ENCODE measurements around the gene CLASRP.

Gene CLASRP

GRCh38 chr19:45087531-45087930 lies 48.7 kb downstream of the CLASRP start:
- peak; percentile 75 for DNase-seq

GRCh38 chr19:45090034-45090433 lies 51.2 kb downstream of the CLASRP start:
- no peak for DNase-seq

GRCh38 chr19:45090606-45091005 lies 51.8 kb downstream of the CLASRP start:
- no peak for DNase-seq

GRCh38 chr19:45091031-45091923 lies 52.4 kb downstream of the CLASRP start:
- peak; percentile 96 for DNase-seq

- peak; percentile 93 for DNase-seq
Measured at GRCh38 chr19:45092747-45093678, 54.2 kb downstream of the CLASRP start, which contains the start of gene PPP1R37. Gene PPP1R37 (plus strand): TSS chr19:45093179. CDS start chr19:45093326, 147 bp downstream.

GRCh38 chr19:45094137-45094536 lies 55.3 kb downstream of the CLASRP start:
- DNase-seq: no peak

- no peak for DNase-seq
Measured at GRCh38 chr19:45094707-45095106, 55.9 kb downstream of the CLASRP start.

GRCh38 chr19:45095496-45096413 lies 56.9 kb downstream of the CLASRP start:
- no peak for DNase-seq

- no peak for DNase-seq
Measured at GRCh38 chr19:45096700-45097099, 57.9 kb downstream of the CLASRP start.

GRCh38 chr19:45097450-45097775 lies 58.6 kb downstream of the CLASRP start:
- no peak for DNase-seq

GRCh38 chr19:45097776-45098520 lies 59.1 kb downstream of the CLASRP start:
- DNase-seq: no peak

GRCh38 chr19:45098521-45099466 lies 59.9 kb downstream of the CLASRP start:
- DNase-seq: no peak

- DNase-seq: no peak
Measured at GRCh38 chr19:45099467-45100191, 60.8 kb downstream of the CLASRP start.

GRCh38 chr19:45100201-45100600 lies 61.4 kb downstream of the CLASRP start:
- no peak for DNase-seq

GRCh38 chr19:45100846-45101252 lies 62.0 kb downstream of the CLASRP start:
- no peak for DNase-seq

- no peak for DNase-seq
Measured at GRCh38 chr19:45101806-45102205, 63.0 kb downstream of the CLASRP start.

GRCh38 chr19:45102481-45102880 lies 63.6 kb downstream of the CLASRP start:
- no peak for DNase-seq

- peak; percentile 31 for DNase-seq
Measured at GRCh38 chr19:45103156-45103507, 64.3 kb downstream of the CLASRP start.

- no peak for DNase-seq
Measured at GRCh38 chr19:45103508-45104319, 64.9 kb downstream of the CLASRP start.
